GM23338 (cell line): ENCODE measurements around the gene NLGN1. TPM values are rescaled to one million over a fixed set of nuclear protein-coding genes. Genes with fewer than 3 reads are reported as not detected.

Source experiments
- ATAC-seq: fragments of 200-7000 bp; cut with Tn5 transposase; 3 replicates; pipeline ENCODE4 v1.9.1; 2020
- DNase-seq: peaks from one replicate; pipeline ENCODE4 v3.0.0-alpha.2; 2015; ENCODE audit warnings: low spot score
- H2AFZ ChIP-seq: fragments of 200-600 bp; sonication (generic); 2 replicates; pipeline ENCODE4 v1.8.0; 2016; ENCODE audit warnings: antibody characterized with exemption, mild to moderate bottlenecking, moderate library complexity
- H3F3A ChIP-seq: fragments of 200-600 bp; sonication (generic); replicated peaks from 2 replicates; pipeline ENCODE4 v1.8.0; 2017; ENCODE audit warnings: antibody characterized with exemption, mixed run types, low read depth
- H3K27ac ChIP-seq: fragments of 200-600 bp; sonication (generic); 2 replicates; pipeline ENCODE4 v1.6.1; 2016; ENCODE audit warnings: low read depth
- H3K27me3 ChIP-seq: fragments of 200-600 bp; sonication (generic); 2 replicates; pipeline ENCODE4 v1.8.0; 2016; ENCODE audit warnings: mild to moderate bottlenecking, mixed run types, moderate library complexity; ENCODE audit not compliant: insufficient read depth
- H3K36me3 ChIP-seq: fragments of 200-600 bp; sonication (generic); 2 replicates; pipeline ENCODE4 v1.8.0; 2016; ENCODE audit warnings: mild to moderate bottlenecking; ENCODE audit not compliant: insufficient read depth
- H3K4me1 ChIP-seq: fragments of 200-600 bp; sonication (generic); 2 replicates; pipeline ENCODE4 v1.8.0; 2016; ENCODE audit warnings: mild to moderate bottlenecking, moderate library complexity; ENCODE audit not compliant: insufficient read depth
- H3K4me2 ChIP-seq: fragments of 200-600 bp; sonication (generic); 2 replicates; pipeline ENCODE4 v1.7.1; 2017; ENCODE audit warnings: mixed run types
- H3K4me3 ChIP-seq: fragments of 200-600 bp; sonication (generic); 2 replicates; pipeline ENCODE4 v1.6.1; 2016; ENCODE audit warnings: mixed run types
- H3K79me2 ChIP-seq: fragments of 200-600 bp; sonication (generic); replicated peaks from 2 replicates; pipeline ENCODE4 v1.8.0; 2017; ENCODE audit warnings: mild to moderate bottlenecking; ENCODE audit not compliant: insufficient read depth
- H3K9me2 ChIP-seq: fragments of 200-600 bp; sonication (generic); 2 replicates; pipeline ENCODE4 v1.8.0; 2017; ENCODE audit not compliant: insufficient read depth
- H4K20me1 ChIP-seq: fragments of 200-600 bp; sonication (generic); replicated peaks from 2 replicates; pipeline ENCODE4 v1.8.0; 2017; ENCODE audit warnings: mild to moderate bottlenecking; ENCODE audit not compliant: insufficient read depth
- H3K27ac Mint-ChIP-seq: 2 replicates; pipeline ENCODE4 v1.8.0; 2020; ENCODE audit warnings: inconsistent platforms, mild to moderate bottlenecking, moderate library complexity, mixed read lengths
- H3K27me3 Mint-ChIP-seq: 3 replicates; pipeline ENCODE4 v1.8.0; 2022; ENCODE audit warnings: low read depth, mild to moderate bottlenecking, moderate library complexity, mixed read lengths, inconsistent platforms; ENCODE audit not compliant: insufficient read depth, poor library complexity
- H3K36me3 Mint-ChIP-seq: 3 replicates; pipeline ENCODE4 v1.8.0; 2021; ENCODE audit warnings: low read depth, mild to moderate bottlenecking, inconsistent platforms, moderate library complexity, mixed read lengths
- H3K4me1 Mint-ChIP-seq: 3 replicates; pipeline ENCODE4 v1.8.0; 2020; ENCODE audit warnings: mild to moderate bottlenecking, inconsistent platforms, mixed read lengths
- H3K4me3 Mint-ChIP-seq: 3 replicates; pipeline ENCODE4 v1.8.0; 2021; ENCODE audit warnings: moderate library complexity, mild to moderate bottlenecking, inconsistent platforms, mixed read lengths
- H3K9me3 Mint-ChIP-seq: 3 replicates; pipeline ENCODE4 v1.8.0; 2020; ENCODE audit warnings: moderate library complexity, mild to moderate bottlenecking, inconsistent platforms, mixed read lengths
- CREB1 ChIP-seq: fragments of 250-450 bp; sonication (Bioruptor Pico); IDR thresholded peaks from 2 replicates; pipeline ENCODE4 v1.5.0; 2020; ENCODE audit warnings: low read depth, mild to moderate bottlenecking, moderate library complexity
- EZH2 ChIP-seq: fragments of 200-600 bp; sonication (generic); IDR thresholded peaks from one replicate; pipeline ENCODE4 v1.8.0; 2017; ENCODE audit warnings: antibody characterized with exemption, mild to moderate bottlenecking, low read depth; ENCODE audit not compliant: unreplicated experiment
- EZH2phosphoT487 ChIP-seq: fragments of 200-600 bp; sonication (generic); IDR thresholded peaks from one replicate; pipeline ENCODE4 v1.8.1; 2018; ENCODE audit warnings: antibody characterized with exemption; ENCODE audit not compliant: unreplicated experiment
- JUNB ChIP-seq: IDR thresholded peaks from one replicate; pipeline ENCODE4 v1.6.1; 2016; ENCODE audit warnings: antibody characterized with exemption; ENCODE audit not compliant: unreplicated experiment
- NANOG ChIP-seq: IDR thresholded peaks from 2 replicates; pipeline ENCODE4 v1.6.1; 2016; ENCODE audit warnings: antibody characterized with exemption, borderline replicate concordance
- POLR2AphosphoS5 ChIP-seq: IDR thresholded peaks from 2 replicates; pipeline ENCODE4 v1.6.1; 2016; ENCODE audit warnings: antibody characterized with exemption, low read depth
- ZNF114 ChIP-seq: fragments of 250-450 bp; sonication (Bioruptor Pico); IDR thresholded peaks from 2 replicates; pipeline ENCODE4 v1.5.0; 2020; ENCODE audit warnings: mild to moderate bottlenecking, moderate library complexity
- ZNF331 ChIP-seq: fragments of 250-450 bp; sonication (Bioruptor Pico); IDR thresholded peaks from 2 replicates; pipeline ENCODE4 v1.5.0; 2020; ENCODE audit warnings: low read depth, mild to moderate bottlenecking, moderate library complexity
- polyA plus RNA-seq: library from polyadenylated mRNA; unstranded; fragments of >200 nt; fragmentation: Nextera tagmentation; extraction: Ambion mirVana; gene quantifications from 2 replicates; pipeline ENCODE4 v1.2.1, GENCODE V29; 2016
- total RNA-seq: library from RNA; depleted of rRNA; stranded (reverse); fragments of >200 nt; shearing (Covaris generic); gene quantifications from 2 replicates; pipeline ENCODE4 v1.2.3, GENCODE V29; 2014
- TF ChIP-seq, protein P1 (sequence below): IDR thresholded peaks from 2 replicates; pipeline ENCODE4 v1.6.1; 2016; ENCODE audit warnings: antibody characterized with exemption
- TF ChIP-seq, protein P2 (sequence below): IDR thresholded peaks from one replicate; pipeline ENCODE4 v1.6.1; 2018; ENCODE audit warnings: antibody characterized with exemption; ENCODE audit not compliant: unreplicated experiment
- TF ChIP-seq, protein P3 (sequence below), 2 experiments: fragments of 200-600 bp in 1 of 2; sonication (generic) in 1 of 2; conservative IDR thresholded peaks; 2 replicates each; pipeline versions ENCODE4 v1.5.1 to v1.6.1; 2016 to 2017; ENCODE audit warnings: antibody characterized with exemption in 2 of 2, low read depth in 2 of 2, mild to moderate bottlenecking in 2 of 2, moderate library complexity in 1 of 2

NLGN1 gene
- total and polyA plus RNA-seq, 2 experiments from 2014 or later, result 6.5 to 18.6 TPM

DNA sequence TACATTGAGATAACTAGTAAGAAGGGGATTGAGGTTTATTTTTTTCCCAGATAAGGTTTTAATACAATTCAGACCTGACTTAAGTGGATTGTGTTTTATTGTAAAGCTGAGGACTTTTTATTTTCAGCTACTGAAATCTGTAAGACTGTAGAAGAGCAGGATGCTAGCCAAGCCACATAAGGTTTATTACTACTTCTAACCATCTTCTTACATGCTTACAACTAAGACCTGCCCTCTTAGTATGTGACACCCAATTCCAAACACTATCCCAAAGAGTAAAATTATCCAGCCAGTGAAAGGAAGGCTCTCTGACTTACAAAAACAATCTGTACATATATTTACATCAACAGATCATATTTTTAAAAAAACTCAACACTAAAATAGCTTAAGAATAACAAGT is 897.1 kb downstream of the NLGN1 start (continued):
- TF ChIP-seq EZH2 (no peak), NANOG (no peak), POLR2AphosphoS5 (no peak), CREB1 (CRISPR knock-in tag) (no peak), ZNF114 (CRISPR knock-in tag) (no peak), ZNF331 (CRISPR knock-in tag) (no peak), EZH2phosphoT487 (no peak)
- TF ChIP-seq, protein P1, sequence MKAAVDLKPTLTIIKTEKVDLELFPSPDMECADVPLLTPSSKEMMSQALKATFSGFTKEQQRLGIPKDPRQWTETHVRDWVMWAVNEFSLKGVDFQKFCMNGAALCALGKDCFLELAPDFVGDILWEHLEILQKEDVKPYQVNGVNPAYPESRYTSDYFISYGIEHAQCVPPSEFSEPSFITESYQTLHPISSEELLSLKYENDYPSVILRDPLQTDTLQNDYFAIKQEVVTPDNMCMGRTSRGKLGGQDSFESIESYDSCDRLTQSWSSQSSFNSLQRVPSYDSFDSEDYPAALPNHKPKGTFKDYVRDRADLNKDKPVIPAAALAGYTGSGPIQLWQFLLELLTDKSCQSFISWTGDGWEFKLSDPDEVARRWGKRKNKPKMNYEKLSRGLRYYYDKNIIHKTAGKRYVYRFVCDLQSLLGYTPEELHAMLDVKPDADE, result no peak
- TF ChIP-seq, protein P2, sequence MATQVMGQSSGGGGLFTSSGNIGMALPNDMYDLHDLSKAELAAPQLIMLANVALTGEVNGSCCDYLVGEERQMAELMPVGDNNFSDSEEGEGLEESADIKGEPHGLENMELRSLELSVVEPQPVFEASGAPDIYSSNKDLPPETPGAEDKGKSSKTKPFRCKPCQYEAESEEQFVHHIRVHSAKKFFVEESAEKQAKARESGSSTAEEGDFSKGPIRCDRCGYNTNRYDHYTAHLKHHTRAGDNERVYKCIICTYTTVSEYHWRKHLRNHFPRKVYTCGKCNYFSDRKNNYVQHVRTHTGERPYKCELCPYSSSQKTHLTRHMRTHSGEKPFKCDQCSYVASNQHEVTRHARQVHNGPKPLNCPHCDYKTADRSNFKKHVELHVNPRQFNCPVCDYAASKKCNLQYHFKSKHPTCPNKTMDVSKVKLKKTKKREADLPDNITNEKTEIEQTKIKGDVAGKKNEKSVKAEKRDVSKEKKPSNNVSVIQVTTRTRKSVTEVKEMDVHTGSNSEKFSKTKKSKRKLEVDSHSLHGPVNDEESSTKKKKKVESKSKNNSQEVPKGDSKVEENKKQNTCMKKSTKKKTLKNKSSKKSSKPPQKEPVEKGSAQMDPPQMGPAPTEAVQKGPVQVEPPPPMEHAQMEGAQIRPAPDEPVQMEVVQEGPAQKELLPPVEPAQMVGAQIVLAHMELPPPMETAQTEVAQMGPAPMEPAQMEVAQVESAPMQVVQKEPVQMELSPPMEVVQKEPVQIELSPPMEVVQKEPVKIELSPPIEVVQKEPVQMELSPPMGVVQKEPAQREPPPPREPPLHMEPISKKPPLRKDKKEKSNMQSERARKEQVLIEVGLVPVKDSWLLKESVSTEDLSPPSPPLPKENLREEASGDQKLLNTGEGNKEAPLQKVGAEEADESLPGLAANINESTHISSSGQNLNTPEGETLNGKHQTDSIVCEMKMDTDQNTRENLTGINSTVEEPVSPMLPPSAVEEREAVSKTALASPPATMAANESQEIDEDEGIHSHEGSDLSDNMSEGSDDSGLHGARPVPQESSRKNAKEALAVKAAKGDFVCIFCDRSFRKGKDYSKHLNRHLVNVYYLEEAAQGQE, result no peak
- TF ChIP-seq, protein P3, sequence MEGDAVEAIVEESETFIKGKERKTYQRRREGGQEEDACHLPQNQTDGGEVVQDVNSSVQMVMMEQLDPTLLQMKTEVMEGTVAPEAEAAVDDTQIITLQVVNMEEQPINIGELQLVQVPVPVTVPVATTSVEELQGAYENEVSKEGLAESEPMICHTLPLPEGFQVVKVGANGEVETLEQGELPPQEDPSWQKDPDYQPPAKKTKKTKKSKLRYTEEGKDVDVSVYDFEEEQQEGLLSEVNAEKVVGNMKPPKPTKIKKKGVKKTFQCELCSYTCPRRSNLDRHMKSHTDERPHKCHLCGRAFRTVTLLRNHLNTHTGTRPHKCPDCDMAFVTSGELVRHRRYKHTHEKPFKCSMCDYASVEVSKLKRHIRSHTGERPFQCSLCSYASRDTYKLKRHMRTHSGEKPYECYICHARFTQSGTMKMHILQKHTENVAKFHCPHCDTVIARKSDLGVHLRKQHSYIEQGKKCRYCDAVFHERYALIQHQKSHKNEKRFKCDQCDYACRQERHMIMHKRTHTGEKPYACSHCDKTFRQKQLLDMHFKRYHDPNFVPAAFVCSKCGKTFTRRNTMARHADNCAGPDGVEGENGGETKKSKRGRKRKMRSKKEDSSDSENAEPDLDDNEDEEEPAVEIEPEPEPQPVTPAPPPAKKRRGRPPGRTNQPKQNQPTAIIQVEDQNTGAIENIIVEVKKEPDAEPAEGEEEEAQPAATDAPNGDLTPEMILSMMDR (conservative IDR thresholded peaks at IDR 0.05; ENCODE audit: low read depth in 2 of 2), result no peak

DNA sequence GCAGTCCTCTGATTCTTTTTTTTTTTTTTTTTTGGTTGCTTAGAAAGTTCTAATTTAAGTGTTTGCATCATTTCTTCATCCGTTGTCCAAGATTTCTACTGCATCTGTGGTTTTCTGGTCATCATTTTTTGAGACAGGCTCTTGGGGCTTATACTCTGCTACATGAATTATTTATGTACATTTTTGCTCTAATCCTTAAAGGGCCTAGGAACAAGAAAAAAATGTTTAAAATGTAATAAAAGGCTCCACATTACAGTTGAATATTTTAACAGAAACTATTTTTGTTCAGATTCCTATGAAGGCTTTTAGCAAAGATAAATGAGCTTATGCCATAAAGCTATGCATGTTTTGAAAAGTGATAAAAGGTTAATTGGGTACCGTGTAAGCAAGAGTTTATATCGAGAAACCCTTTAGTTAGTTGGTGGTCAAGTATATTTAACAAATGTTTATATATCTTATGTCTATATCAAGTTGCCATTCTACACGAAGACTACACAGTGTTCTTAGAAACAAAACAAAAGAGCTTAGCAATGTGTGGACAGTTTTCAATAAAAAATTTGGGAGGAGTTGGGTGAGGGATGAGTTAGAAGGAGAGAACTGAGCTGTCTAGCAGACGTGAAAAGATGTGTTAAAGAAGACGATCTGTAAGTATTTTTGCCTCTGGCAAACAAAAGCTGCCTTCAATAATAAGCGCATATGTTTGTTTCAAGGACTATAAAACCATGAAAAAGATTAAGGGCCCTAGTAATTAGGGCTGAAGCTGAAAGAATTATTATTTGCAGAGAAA is 898.0 kb downstream of the NLGN1 start:
- H3K27me3 ChIP-seq, result no peaks in the 10 kb centered on the region
- no peaks in the 10 kb centered on the region for H3K36me3 Mint-ChIP-seq
- TF ChIP-seq JUNB (no peak), ZNF114 (CRISPR knock-in tag) (no peak)
- TF ChIP-seq, protein P3 (conservative IDR thresholded peaks at IDR 0.05; ENCODE audit: low read depth in 2 of 2), result no peak
- H3K4me1 ChIP-seq, result peaks cover 28% of the 10 kb centered on the region
- no peak overlapping the region for H3K4me2 ChIP-seq
- ATAC-seq (no peak), DNase-seq (no peak)
- no peak overlapping the region for H3K27ac ChIP-seq
- 0 out of 2 replicates have a peak overlapping the region, but pooled peaks have one; percentile 9 for H3K27ac Mint-ChIP-seq
- H3K79me2 ChIP-seq, result no peaks in the 10 kb centered on the region
- H3K4me1 Mint-ChIP-seq, result peaks cover 19% of the 10 kb centered on the region
- no peak overlapping the region; the same call in 1 of the 2 replicates for H2AFZ ChIP-seq
- H3K27me3 Mint-ChIP-seq, result no peaks in the 10 kb centered on the region
- no peaks in the 10 kb centered on the region for H3K9me3 Mint-ChIP-seq
- H4K20me1 ChIP-seq, result no peaks in the 10 kb centered on the region
- H3K4me3 Mint-ChIP-seq, result no peak overlapping the region
- H3K9me2 ChIP-seq, result no peaks in the 10 kb centered on the region; the same call in 1 of the 2 replicates
- no peaks in the 10 kb centered on the region for H3K36me3 ChIP-seq
- no peaks in the 10 kb centered on the region for H3F3A ChIP-seq
- H3K4me3 ChIP-seq, result no peak overlapping the region
